Measurements from ENCODE around the gene NR4A3.

Gene NR4A3

GRCh38 chr9:99835581-99835980, 13.9 kb downstream of the NR4A3 start:
- H3K27me3 ChIP-seq (replicated peaks; ENCODE audit: insufficient read depth, low read length): no peaks in the 10 kb centered on the region
- no peaks in the 10 kb centered on the region for H3K4me1 ChIP-seq (ENCODE audit: low read length)
- no peaks in the 10 kb centered on the region for H3F3A ChIP-seq (ENCODE audit: insufficient read depth, low read length)
- H3K9me3 ChIP-seq (replicated peaks; ENCODE audit: insufficient read depth, low read length): no peaks in the 10 kb centered on the region
- TF ChIP-seq EZH2 (optimal IDR thresholded peaks at IDR 0.05; ENCODE audit: low read depth, low read length): no peak
- H3K9me2 ChIP-seq (replicated peaks; ENCODE audit: insufficient read depth, low read length): no peaks in the 10 kb centered on the region
- H4K20me1 ChIP-seq (ENCODE audit: insufficient read depth, low read length): no peaks in the 10 kb centered on the region
- no peak overlapping the region for H3K9ac ChIP-seq (ENCODE audit: low read length)
- H3K4me3 ChIP-seq (ENCODE audit: low read length): no peak overlapping the region
- no peaks in the 10 kb centered on the region for H3K36me3 ChIP-seq (replicated peaks; ENCODE audit: insufficient read depth, low read length)
- no peak overlapping the region for H3K4me2 ChIP-seq (ENCODE audit: low read depth, low read length)
- H2AFZ ChIP-seq (ENCODE audit: low read length): no peak overlapping the region
- H3K79me2 ChIP-seq (ENCODE audit: low read length): no peaks in the 10 kb centered on the region
- no peak overlapping the region for H3K27ac ChIP-seq (ENCODE audit: low read length)
- DNase-seq: no peak

GRCh38 chr9:99840072-99840471, 18.4 kb downstream of the NR4A3 start:
- no peak overlapping the region for H3K9ac ChIP-seq (ENCODE audit: low read length)
- H3K4me1 ChIP-seq (ENCODE audit: low read length): no peaks in the 10 kb centered on the region
- no peaks in the 10 kb centered on the region for H3K36me3 ChIP-seq (replicated peaks; ENCODE audit: insufficient read depth, low read length)
- no peaks in the 10 kb centered on the region for H3K9me3 ChIP-seq (replicated peaks; ENCODE audit: insufficient read depth, low read length)
- H4K20me1 ChIP-seq (ENCODE audit: insufficient read depth, low read length): no peaks in the 10 kb centered on the region
- H3K27me3 ChIP-seq (replicated peaks; ENCODE audit: insufficient read depth, low read length): no peaks in the 10 kb centered on the region
- no peak overlapping the region for H3K4me3 ChIP-seq (ENCODE audit: low read length)
- no peak overlapping the region for H2AFZ ChIP-seq (ENCODE audit: low read length)
- H3K27ac ChIP-seq (ENCODE audit: low read length): no peak overlapping the region
- H3F3A ChIP-seq (ENCODE audit: insufficient read depth, low read length): no peaks in the 10 kb centered on the region
- H3K9me2 ChIP-seq (replicated peaks; ENCODE audit: insufficient read depth, low read length): no peaks in the 10 kb centered on the region
- H3K4me2 ChIP-seq (ENCODE audit: low read depth, low read length): no peak overlapping the region
- TF ChIP-seq EZH2 (optimal IDR thresholded peaks at IDR 0.05; ENCODE audit: low read depth, low read length) (no peak), EZH2phosphoT487 (IDR thresholded peaks at IDR 0.05; ENCODE audit: low read length) (no peak), CTCF (IDR thresholded peaks at IDR 0.05; ENCODE audit: low read length) (no peak)
- no peaks in the 10 kb centered on the region for H3K79me2 ChIP-seq (ENCODE audit: low read length)
- no peak for DNase-seq

- no peaks in the 10 kb centered on the region for H3F3A ChIP-seq (ENCODE audit: insufficient read depth, low read length)
- peaks cover 14% of the 10 kb centered on the region for H3K4me1 ChIP-seq (ENCODE audit: low read length)
- TF ChIP-seq EZH2 (optimal IDR thresholded peaks at IDR 0.05; ENCODE audit: low read depth, low read length) (no peak), CTCF (IDR thresholded peaks at IDR 0.05; ENCODE audit: low read length) (no peak), EZH2phosphoT487 (IDR thresholded peaks at IDR 0.05; ENCODE audit: low read length) (no peak)
- no peaks in the 10 kb centered on the region for H3K36me3 ChIP-seq (replicated peaks; ENCODE audit: insufficient read depth, low read length)
- no peak overlapping the region for H3K4me2 ChIP-seq (ENCODE audit: low read depth, low read length)
- H3K79me2 ChIP-seq (ENCODE audit: low read length): no peaks in the 10 kb centered on the region
- H3K27me3 ChIP-seq (replicated peaks; ENCODE audit: insufficient read depth, low read length): no peaks in the 10 kb centered on the region
- no peaks in the 10 kb centered on the region for H3K9me3 ChIP-seq (replicated peaks; ENCODE audit: insufficient read depth, low read length)
- H2AFZ ChIP-seq (ENCODE audit: low read length): no peak overlapping the region
- H3K4me3 ChIP-seq (ENCODE audit: low read length): no peak overlapping the region
- H3K9ac ChIP-seq (ENCODE audit: low read length): no peak overlapping the region
- no peak for DNase-seq
- H3K9me2 ChIP-seq (replicated peaks; ENCODE audit: insufficient read depth, low read length): no peaks in the 10 kb centered on the region
- H4K20me1 ChIP-seq (ENCODE audit: insufficient read depth, low read length): no peaks in the 10 kb centered on the region
- H3K27ac ChIP-seq (ENCODE audit: low read length): no peak overlapping the region
Measured at GRCh38 chr9:99845063-99845462, 23.4 kb downstream of the NR4A3 start.

GRCh38 chr9:99848447-99848846, 26.8 kb downstream of the NR4A3 start:
- Histone ChIP-seq H3K4me1 (ENCODE audit: low read length) (peaks cover 43% of the 10 kb centered on the region), H3K9me2 (replicated peaks; ENCODE audit: insufficient read depth, low read length) (no peaks in the 10 kb centered on the region), H3K36me3 (replicated peaks; ENCODE audit: insufficient read depth, low read length) (no peaks in the 10 kb centered on the region), H3K79me2 (ENCODE audit: low read length) (no peaks in the 10 kb centered on the region), H3K9me3 (replicated peaks; ENCODE audit: insufficient read depth, low read length) (no peaks in the 10 kb centered on the region), H3K27me3 (replicated peaks; ENCODE audit: insufficient read depth, low read length) (no peaks in the 10 kb centered on the region; the same call in 1 of the 2 replicates), H3K9ac (ENCODE audit: low read length) (no peak overlapping the region), H3K27ac (ENCODE audit: low read length) (no peak overlapping the region), H4K20me1 (ENCODE audit: insufficient read depth, low read length) (no peaks in the 10 kb centered on the region), H3F3A (ENCODE audit: insufficient read depth, low read length) (peaks cover 28% of the 10 kb centered on the region), H2AFZ (ENCODE audit: low read length) (no peak overlapping the region), H3K4me2 (ENCODE audit: low read depth, low read length) (no peak overlapping the region), H3K4me3 (ENCODE audit: low read length) (no peak overlapping the region)
- DNase-seq: no peak
- TF ChIP-seq EZH2phosphoT487 (IDR thresholded peaks at IDR 0.05; ENCODE audit: low read length) (no peak), EZH2 (optimal IDR thresholded peaks at IDR 0.05; ENCODE audit: low read depth, low read length) (no peak), CTCF (IDR thresholded peaks at IDR 0.05; ENCODE audit: low read length) (no peak)
